Measurements from ENCODE around the gene PEX14.

- TF ChIP-seq GLIS3 (CRISPR knock-in tag; IDR thresholded peaks at IDR 0.05): no peak
- TF ChIP-seq, protein P1, sequence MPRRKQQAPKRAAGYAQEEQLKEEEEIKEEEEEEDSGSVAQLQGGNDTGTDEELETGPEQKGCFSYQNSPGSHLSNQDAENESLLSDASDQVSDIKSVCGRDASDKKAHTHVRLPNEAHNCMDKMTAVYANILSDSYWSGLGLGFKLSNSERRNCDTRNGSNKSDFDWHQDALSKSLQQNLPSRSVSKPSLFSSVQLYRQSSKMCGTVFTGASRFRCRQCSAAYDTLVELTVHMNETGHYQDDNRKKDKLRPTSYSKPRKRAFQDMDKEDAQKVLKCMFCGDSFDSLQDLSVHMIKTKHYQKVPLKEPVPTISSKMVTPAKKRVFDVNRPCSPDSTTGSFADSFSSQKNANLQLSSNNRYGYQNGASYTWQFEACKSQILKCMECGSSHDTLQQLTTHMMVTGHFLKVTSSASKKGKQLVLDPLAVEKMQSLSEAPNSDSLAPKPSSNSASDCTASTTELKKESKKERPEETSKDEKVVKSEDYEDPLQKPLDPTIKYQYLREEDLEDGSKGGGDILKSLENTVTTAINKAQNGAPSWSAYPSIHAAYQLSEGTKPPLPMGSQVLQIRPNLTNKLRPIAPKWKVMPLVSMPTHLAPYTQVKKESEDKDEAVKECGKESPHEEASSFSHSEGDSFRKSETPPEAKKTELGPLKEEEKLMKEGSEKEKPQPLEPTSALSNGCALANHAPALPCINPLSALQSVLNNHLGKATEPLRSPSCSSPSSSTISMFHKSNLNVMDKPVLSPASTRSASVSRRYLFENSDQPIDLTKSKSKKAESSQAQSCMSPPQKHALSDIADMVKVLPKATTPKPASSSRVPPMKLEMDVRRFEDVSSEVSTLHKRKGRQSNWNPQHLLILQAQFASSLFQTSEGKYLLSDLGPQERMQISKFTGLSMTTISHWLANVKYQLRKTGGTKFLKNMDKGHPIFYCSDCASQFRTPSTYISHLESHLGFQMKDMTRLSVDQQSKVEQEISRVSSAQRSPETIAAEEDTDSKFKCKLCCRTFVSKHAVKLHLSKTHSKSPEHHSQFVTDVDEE (CRISPR knock-in tag; IDR thresholded peaks at IDR 0.05): no peak
- TF ChIP-seq, protein P2, sequence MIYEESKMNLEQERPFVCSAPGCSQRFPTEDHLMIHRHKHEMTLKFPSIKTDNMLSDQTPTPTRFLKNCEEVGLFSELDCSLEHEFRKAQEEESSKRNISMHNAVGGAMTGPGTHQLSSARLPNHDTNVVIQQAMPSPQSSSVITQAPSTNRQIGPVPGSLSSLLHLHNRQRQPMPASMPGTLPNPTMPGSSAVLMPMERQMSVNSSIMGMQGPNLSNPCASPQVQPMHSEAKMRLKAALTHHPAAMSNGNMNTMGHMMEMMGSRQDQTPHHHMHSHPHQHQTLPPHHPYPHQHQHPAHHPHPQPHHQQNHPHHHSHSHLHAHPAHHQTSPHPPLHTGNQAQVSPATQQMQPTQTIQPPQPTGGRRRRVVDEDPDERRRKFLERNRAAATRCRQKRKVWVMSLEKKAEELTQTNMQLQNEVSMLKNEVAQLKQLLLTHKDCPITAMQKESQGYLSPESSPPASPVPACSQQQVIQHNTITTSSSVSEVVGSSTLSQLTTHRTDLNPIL (CRISPR knock-in tag; IDR thresholded peaks at IDR 0.05; ENCODE audit: low read depth): no peak
- TF ChIP-seq, protein P3, sequence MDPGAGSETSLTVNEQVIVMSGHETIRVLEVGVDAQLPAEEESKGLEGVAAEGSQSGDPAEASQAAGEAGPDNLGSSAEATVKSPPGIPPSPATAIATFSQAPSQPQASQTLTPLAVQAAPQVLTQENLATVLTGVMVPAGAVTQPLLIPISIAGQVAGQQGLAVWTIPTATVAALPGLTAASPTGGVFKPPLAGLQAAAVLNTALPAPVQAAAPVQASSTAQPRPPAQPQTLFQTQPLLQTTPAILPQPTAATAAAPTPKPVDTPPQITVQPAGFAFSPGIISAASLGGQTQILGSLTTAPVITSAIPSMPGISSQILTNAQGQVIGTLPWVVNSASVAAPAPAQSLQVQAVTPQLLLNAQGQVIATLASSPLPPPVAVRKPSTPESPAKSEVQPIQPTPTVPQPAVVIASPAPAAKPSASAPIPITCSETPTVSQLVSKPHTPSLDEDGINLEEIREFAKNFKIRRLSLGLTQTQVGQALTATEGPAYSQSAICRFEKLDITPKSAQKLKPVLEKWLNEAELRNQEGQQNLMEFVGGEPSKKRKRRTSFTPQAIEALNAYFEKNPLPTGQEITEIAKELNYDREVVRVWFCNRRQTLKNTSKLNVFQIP (CRISPR knock-in tag; IDR thresholded peaks at IDR 0.05; ENCODE audit: borderline replicate concordance, low read depth): no peak
- no peak for TF ChIP-seq ARNTL (CRISPR knock-in tag; IDR thresholded peaks at IDR 0.05; ENCODE audit: borderline replicate concordance, low read depth)
- TF ChIP-seq ISL1 (CRISPR knock-in tag; IDR thresholded peaks at IDR 0.05): no peak
- TF ChIP-seq, protein P4, sequence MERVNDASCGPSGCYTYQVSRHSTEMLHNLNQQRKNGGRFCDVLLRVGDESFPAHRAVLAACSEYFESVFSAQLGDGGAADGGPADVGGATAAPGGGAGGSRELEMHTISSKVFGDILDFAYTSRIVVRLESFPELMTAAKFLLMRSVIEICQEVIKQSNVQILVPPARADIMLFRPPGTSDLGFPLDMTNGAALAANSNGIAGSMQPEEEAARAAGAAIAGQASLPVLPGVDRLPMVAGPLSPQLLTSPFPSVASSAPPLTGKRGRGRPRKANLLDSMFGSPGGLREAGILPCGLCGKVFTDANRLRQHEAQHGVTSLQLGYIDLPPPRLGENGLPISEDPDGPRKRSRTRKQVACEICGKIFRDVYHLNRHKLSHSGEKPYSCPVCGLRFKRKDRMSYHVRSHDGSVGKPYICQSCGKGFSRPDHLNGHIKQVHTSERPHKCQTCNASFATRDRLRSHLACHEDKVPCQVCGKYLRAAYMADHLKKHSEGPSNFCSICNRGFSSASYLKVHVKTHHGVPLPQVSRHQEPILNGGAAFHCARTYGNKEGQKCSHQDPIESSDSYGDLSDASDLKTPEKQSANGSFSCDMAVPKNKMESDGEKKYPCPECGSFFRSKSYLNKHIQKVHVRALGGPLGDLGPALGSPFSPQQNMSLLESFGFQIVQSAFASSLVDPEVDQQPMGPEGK (CRISPR knock-in tag; IDR thresholded peaks at IDR 0.05; ENCODE audit: borderline replicate concordance): no peak
- TF ChIP-seq CSDC2 (CRISPR knock-in tag; IDR thresholded peaks at IDR 0.05): no peak
- no peak for TF ChIP-seq TCF4 (CRISPR knock-in tag; IDR thresholded peaks at IDR 0.05; ENCODE audit: borderline replicate concordance)
- TF ChIP-seq ZFP3 (CRISPR knock-in tag; IDR thresholded peaks at IDR 0.05): no peak
These were observed 159.3 kb downstream of the PEX14 start for GRCh38 chr1:10634075-10634427.

All from SK-N-SH treated with all-trans-retinoic acid at 6 μM for 48 hours (cell line).